ENCODE measurements around the gene HAGH.
"Not testable (repeated sequence)": the region's sequence is repeated elsewhere in the genome, so short reads cannot be mapped to it uniquely, and the experiment has no call there.

The HAGH gene

DNA sequence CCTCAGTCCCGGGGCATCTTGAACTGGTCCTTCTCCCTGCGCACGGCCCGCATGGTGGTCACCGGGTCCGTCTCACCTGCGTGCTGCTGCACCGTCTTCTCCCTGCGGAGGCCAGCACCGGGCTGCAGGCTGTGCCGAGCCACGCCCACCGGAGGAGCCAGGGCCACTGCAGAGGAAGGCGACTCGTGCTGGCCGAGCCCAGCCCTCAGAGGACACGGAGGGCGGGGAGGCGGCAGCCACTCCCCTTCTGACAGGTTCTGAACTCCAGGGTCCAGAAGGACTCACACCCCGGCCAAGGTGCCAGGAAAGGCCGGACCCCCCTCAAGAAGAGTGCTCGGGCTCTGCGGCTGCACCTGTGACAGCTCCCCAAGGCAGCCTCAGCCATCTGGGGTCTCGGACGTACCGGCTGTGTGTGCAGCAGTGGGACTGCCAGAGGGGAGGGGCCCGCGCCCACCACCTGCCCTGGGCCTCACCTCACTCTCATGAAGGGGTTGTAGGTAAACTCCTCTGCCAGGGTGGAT is 17.3 kb downstream of the HAGH start:
- no peak for DNase-seq

DNA sequence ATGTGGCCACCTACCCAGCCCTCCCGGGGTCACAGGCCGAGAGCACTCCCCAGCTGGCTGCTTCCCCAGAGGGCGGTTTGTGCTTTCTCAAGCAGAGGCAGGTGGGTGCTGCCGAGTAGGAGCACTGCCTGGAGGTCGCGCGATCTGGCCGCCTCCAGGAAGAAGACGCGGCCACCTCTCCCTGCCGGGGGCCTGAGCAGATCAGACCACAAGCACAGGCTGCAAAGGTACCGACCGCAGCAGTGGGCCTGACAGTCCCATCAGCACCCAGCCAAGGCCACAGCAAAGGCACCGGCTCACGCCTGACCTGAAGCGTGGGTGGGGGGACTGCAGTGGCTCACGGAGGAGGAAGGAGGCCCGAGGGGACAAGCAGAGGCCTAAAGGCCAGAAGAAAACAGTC is 17.9 kb downstream of the HAGH start:
- DNase-seq = no peak

DNA sequence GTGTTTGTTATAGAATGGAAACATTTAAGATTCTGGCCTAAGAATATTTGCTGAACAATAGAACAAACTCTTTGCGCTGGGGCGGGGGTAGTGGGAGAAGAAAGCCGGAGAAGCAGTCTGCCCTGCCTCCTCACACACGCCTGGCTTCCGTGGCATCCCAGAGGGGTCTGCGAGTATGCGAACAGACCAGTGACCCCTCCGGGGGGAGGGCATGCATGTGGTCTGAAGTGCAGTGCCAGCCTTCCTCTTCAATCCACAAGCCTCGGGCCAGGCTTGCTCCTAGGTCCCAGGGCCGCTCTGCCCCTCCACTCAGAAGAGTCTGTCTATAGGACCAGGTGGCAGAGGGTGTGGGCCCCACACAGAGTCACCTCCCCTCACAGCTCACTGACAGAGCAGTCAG is 19.0 kb downstream of the HAGH start:
- DNase-seq = no peak

DNA sequence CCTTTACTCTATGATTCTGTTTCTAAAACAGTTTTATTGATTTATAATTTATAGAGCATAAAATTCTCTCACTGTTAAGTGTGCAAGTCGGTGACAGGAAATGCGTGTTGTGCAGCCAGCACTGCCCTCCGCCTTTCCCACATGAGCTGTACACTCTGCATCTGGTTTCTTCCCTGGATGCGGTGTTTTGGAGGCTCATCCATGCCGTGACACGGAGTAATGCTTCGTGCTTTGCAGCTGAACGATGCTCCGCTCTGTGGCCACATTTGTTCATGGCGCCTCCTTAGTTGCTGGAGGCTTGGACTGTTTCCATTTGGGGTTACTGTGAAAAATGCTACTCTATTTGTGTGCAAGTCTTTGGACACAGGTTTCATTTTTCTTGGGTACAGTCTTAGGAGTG is 25.9 kb downstream of the HAGH start:
- no peak for DNase-seq

DNA sequence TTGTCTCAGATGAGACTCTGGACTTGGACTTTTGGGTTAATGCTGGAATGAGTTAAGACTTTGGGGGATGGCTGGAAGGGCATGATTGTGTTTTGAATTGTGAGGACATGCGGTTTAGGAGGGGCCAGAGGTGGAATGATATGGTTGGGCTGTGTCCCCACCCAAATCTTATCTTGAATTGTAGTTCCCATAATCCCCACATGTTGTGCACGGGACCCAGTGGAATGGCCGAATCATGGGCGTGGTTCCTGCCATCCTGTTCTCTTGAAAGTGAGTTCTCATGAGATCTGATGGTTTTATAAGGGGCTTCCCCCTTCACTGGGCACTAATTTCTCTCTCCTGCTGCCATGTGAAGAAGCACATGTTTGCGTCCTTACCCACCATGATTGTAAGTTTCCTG is 27.4 kb downstream of the HAGH start:
- not testable (repeated sequence) for DNase-seq

DNA sequence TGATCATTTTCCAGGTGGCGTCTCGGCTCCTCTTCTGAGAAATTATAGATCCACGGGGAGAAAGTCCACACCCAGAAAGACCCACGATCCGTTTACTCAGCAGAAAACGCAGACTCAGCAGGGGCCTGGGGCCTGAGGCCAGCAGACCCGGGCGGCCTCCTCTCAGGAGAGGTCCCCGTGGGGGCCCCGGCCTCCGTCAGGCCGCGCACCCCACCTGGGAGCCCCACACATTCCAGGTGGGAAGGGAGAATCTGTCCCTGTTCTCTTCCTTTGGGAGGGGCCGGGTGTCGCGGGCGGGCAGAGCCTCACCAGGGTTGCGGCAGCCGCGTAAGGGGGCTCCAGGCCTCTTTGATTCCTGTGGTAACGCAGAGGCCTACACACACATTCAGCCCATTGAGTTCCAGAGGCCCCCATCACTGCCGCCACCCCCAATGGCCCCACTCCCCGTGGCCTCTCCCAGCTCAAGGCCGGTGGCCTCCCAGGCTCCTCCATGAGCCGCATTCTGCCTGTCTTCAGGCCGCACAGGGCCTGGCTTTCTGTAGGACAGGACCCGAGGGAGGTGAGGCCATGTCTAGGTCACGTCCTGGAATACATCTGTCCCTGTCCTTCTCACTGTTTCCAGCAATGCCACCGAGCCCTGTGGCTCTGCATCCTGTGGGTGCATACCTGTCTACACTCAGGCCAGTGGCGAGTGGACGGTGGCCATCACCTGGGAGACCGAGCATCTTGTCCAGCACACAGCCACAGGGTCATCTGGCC is 31.5 kb downstream of the HAGH start:
- DNase-seq = no peak

DNA sequence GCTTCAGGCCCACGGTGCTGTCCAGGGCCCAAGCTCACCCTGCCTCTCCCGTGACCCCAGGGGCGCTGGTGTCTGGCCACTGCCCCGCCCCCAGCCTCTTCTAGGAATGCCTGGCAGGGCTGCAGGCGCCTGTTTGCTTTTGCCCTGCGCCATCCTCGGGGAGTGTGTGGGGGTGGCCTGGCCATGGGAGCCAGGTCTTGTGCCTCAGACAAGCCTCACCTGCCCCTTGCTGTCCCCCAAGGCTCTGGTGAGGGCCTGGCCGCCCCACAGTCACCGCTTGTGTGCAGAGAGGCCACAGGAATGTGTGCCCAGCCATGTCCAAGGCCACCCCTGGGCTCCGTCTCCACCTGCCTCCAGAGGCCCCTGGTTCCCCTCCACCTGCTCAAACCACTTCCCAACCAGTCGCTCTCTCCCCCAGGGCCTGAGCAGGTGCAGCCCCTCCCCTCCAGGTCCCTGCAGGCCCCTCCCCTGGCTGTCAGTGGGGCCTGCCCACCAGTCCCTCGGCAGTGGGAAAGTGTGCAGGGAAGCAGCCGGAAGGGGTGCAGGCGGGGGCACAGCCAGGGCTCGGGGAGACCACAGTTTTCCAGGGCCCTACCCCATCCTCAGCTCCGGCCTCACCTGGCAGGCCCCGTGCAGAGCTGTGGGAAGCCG is 32.3 kb downstream of the HAGH start:
- no peak for DNase-seq

DNA sequence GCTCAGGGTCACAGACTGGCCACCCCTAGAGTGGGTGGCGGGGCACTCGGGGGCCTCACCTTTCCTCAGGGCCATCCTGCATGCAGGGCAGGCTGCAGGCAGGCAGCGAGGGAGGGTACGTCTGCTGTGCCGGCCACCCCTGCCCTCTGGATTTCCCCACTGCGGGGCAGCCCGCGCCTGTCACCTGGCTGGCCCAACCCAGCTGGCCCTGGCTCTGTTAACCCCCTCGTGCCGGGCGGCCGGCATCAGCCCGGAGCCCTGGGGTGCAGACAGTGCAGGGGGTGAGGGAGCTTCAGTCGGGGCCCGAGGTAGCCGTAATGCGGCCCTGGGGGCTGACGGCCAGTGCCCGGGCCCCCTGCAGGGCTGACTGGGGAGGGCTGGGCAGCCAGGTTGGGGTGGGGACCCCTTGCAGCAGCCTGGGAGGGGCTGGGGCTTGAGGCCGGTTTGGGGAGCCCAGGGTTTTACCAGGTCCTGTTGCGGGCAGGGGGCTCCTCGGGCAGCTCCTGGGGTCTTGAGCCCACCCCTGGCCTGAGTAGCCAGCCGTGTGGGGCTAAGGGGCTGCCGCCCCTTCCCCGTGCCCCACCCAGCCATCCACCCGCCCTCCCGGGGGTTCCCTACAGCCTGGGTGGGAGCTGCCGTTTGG is 32.9 kb downstream of the HAGH start, which contains the start of gene IGFALS:
Gene IGFALS, minus strand, starts transcription at position 128 of the 643 bp plus-strand sequence. Its CDS starts 53 bp downstream, at position 75.
- DNase-seq = no peak

DNA sequence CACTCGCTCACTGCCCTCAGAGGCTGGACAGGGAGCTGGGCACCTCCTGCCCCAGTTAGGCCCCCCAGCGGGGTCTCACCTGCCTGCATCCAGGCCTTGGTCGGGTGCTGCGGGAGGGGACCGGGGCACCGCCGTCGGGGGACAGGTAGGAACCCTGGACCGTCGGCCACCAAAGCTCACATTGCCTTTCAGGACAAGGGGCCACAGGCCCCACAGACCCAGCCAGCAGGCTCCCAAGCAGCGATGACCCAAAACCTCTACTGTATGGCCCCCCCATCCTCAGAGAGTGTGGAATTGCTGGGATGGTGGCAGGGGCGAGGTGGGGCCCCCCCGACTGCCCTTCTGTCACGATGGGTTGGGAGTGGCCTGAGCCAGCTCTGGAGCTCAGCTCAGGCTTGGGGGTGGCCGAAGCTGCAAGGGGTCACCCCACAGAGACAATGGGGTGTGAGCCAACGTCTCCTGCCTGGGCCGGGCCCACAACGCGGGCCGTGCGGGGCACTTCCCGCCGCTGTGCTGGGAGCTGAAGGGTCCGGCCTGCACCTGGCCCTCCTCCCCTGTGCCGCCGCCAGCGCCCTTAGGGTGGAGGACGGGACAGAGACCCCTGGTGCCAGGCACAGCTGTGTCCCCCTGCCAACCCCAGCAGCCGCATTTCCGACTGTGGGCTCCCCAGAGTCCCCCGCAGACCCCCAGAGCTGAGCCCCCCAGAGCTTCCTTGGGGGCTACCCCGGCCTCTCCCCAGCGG is 33.6 kb downstream of the HAGH start:
- DNase-seq = no peak

DNA sequence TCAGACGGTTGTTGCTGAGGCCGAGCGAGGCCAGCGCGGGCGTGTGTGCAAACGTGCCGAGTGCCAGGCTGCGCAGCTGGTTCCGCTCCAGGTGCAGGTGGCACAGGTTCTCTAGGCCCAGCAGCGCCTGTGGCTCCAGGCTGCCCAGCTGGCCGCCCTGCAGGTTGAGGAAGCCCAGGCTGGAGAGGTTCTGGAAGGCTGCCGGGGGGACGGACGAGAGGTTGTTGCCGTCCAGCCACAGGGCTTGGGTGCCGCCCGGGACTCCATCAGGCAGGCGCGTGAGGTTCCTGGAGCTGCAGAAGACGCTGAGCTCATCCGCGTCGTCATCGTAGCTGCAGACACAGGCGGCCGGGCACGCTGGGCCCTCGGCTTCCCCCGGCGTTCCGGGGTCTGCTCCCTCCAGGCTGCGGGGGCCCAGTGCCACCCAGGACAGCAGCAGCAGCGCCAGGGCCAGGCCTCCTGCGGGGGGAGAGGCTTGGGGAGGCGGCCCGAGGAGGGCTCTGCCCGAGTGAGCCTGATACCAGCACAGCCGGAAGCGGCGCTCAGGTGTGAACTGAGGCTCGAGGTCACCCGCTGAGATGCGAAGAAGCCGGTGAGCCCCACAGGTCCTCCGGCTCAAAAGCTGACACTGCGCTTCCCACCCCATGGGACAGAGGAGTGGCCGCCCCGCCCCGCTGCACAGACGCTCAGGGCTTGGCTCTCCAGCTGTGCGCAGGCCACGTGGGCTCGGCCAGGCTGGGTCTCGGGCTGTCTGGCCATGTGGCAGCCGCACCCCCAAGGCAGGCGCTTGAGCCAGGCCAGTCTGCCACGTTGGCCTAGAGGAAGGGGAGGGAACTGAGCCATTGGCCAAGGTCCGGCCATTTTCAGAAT is 34.4 kb downstream of the HAGH start:
- DNase-seq = no peak

DNA sequence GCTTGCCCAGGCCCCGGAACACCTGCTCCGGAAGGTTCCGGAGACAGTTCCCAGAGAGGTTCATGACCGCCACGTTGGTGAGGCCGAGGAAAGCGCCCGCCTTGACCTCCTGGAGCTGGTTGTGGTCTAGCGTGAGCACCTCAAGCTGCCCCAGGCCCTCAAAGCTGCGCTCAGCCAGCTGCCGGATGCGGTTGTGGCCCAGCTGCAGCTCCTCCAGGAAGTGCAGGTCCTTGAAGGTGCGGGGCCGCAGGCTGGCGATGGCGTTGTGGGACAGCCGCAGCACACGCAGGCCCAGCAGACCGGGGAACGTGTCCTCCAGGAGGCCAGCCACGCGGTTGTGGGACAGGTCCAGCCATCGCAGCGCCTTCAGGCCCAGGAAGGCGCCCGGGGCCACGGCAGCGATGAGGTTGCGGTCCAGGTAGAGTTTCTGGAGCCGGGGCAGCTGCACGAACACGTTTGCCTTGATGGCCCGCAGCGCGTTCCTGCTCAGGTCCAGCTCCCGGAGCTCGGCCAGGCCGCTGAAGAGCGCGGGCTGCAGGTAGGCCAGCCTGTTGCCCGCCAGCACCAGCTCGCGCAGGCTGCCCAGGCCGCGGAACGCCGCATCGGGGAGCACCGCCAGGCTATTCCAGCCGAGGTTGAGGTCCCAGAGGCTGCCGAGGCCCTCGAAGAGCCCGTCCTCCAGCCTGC is 35.2 kb downstream of the HAGH start:
- no peak for DNase-seq

DNA sequence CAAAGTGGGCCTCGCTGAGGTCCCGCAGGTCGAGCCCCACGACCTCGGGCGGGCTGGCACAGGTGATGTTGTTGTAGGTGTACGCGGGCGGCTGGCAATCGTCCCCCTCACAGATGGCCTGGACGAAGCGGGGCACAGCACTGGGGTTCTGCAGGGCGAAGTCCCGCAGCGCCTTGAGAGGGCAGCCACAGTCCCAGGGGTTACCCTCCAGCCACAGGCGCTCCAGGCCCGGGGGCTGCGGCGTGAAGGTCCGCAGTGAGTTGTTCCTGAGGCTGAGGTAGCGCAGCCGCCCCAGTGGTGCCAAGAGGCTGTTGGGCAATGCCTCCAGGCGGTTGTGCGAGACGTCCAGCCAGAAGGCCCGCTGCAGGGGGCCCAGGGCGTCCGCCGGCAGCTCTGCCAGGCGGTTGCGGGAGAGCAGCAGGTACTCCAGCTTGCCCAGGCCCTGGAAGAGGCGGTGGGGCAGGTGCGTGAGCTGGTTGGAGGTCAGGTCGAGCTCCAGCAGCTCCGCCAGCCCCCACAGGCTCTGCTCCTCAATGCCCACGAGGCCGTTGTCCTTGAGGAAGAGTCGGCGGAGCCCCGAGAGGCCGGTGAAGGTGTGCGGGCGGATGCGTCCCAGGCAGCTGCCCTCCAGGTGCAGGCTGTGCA is 35.9 kb downstream of the HAGH start:
- no peak for DNase-seq

DNA sequence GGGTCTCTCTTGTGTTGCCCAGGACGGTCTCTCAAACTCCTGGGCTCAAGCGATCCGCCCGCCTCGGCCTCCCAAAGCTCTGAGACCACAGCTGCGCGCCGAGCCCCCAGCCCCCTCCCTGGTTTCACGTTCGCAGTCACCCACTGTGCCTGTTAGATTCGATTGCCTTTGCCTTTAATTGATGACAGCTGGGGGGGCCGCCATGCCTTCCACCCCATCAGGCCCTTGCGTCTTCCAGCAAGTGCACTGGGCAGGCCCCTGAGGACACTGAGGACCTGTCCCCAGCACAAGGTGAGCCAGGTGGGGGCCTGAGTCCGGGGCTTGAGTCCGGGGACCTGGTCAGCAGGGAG is 36.4 kb downstream of the HAGH start:
- DNase-seq = no peak

DNA sequence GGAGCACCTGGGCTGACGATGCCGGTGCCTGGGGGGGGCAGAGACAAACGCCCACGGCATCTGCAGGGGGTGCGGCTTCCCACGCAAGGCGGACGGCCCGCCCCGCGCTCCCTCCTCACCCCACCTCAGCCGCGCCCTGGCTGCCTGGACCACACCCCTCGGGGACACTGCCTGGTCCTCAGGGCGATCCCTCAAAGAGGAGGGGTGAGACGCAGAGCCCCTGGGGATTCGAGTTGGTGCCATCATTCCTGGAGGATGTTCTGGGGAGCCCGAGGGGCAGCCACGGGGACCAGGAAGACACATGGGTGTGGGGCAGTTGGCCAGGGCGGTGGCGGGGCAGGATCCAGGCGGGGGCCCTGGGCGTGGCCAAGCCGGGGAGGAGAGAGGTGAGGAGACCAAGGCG is 37.0 kb downstream of the HAGH start:
- no peak for DNase-seq

DNA sequence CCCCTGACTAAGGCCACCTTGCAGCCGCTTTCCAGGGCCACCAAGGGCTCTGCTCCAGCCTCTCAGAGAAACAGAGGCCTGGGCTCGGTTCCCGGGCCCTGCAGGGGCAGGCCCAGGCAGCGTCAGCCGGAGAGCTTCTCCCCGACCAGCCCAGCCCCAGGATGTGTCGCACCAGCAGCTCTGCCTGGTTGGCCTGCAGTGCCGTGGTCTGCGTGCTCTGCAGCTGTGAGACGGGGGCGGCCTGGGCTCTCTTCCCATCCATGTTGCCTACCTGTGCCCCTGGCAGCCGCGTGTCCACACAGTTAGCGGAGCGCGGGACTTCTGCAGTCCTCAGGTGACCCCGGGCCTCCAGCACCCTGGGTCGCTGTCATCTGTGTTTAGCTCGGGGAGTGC is 37.9 kb downstream of the HAGH start:
- no peak for DNase-seq

DNA sequence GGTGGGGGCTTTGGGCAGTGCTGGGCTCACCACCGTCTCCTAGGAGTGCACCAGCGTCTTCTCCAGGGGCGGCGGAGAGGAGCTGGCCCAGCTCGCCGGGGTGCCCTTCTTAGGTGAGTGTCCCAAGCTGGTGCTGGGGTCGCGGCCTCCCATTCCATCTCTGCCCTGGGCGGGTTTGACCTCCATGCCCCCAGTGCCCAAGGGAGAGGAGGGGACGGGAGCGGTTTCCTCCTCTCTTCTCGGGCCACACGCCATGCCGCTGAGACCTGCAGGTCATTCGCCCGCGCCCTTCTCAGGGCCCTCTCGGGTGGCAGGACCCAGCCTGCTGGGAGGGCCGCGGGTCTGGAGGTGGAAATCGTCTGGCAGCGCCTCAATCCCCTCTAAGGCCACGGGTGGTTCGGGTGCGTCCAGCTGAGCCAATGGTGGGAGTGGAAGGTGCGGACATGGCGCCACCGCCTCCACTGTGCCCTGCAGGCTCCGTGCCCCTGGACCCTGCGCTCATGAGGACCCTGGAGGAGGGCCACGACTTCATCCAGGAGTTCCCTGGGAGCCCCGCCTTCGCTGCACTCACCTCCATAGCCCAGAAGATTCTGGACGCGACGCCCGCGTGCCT is 38.4 kb downstream of the HAGH start:
- no peak for DNase-seq

DNA sequence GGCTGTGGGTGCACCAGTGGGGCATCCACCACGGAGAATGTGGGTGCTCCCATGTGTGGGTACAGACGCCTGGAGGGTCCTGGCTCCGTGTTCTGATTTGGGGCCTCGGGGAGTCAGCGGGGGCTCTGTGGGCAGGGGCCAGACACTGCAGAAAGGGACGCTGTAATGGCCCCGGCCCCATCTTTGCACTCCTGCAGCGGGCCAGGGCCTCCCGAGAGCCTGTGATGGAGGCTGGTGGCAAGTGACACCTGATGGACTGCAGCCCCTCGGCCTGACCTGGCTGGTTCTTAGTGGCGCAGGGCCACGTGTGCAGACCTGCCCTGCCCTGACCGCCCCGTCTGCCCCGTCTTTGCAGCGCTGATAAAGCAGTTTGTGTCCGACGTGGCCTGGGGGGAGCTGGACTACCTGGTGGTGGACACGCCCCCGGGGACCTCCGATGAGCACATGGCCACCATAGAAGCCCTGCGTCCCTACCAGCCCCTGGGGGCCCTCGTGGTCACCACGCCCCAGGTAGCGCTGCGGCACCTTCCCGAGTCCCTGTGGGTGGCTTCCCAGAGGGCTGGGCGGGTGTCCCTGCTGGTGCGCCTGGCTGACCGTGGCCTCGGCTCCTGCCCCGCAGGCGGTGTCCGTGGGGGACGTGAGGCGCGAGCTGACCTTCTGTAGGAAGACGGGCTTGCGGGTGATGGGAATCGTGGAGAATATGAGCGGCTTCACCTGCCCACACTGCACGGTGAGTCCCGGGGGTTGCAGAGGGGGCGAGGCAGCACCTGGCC is 39.1 kb downstream of the HAGH start:
- no peak for DNase-seq

DNA sequence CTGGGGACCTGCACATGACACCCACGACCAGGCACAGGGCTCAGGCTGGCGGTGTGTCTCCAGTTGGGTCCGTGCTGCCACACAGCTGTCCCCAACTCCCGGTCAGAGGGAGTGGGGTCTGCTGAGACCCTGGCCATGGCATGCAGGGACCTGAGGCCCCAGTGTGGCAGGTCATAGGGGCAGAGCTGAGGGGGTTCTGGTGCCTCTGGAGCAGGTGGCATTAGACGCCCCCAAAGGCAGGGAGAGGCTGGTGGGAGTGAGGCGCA is 39.6 kb downstream of the HAGH start:
- no peak for DNase-seq

DNA sequence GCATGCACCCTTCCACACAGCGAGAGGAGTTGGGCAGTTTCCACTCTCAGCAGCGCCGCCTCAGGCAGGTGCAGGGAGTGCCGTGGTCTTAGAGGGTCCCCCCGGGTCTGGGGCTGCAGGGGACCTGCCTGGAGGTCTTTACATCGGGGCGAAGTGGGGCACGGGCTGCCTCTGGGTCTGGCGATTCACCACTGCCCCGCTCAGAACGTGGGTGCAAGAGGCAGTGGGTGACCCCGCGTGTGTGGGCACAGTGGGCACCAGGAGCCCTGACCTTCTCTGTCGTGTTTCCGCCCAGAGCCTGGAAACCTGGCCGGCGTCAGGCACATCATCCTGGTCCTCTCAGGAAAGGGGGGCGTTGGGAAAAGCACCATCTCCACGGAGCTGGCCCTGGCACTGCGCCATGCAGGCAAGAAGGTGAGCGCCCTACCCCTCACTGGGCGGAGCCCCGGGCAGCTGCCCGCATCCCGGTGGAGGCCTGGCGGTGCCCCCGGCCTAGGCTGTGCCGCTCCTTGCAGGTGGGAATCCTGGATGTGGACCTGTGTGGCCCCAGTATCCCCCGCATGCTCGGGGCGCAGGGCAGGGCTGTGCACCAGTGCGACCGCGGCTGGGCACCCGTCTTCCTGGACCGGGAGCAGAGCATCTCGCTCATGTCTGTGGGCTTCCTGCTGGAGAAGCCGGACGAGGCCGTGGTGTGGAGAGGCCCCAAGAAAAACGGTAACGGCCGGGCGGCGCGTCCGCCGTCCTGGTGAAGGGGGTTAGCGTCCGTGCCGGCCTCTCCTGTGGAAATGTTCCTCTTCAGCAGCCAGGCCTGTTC is 40.2 kb downstream of the HAGH start:
- DNase-seq = no peak

DNA sequence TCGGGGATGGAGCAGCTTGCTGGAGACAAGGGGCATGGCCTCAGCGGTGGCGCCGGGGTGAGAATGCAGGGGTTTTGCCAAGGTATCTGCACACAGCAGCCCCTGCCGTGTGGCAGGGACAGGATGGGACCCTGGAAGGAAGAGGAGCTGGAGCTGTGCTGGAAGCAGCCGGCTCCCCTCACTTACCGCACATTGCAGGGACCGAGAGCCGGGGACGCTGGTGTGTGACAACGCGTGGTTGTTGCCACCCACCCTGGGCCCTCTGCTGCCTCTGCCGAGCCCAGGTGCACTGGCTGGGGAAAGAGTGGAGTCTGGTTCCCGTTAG is 40.8 kb downstream of the HAGH start:
- DNase-seq = no peak

All from kidney glomerular epithelial cell (primary cell).